ES-I3 (cell line): ENCODE data around the gene TMEM233.

Source experiments
- H3K36me3 ChIP-seq: 2 replicates; pipeline ENCODE4 v1.6.1; 2013; ENCODE audit warnings: mild to moderate bottlenecking, low read length, control low read depth, moderate library complexity; ENCODE audit not compliant: insufficient read depth
- H3K4me1 ChIP-seq: 2 replicates; pipeline ENCODE4 v1.6.1; 2013; ENCODE audit warnings: mild to moderate bottlenecking, control low read depth, low read length; ENCODE audit not compliant: insufficient read depth
- H3K9ac ChIP-seq: 2 replicates; pipeline ENCODE4 v1.6.1; 2013; ENCODE audit warnings: low read depth, mild to moderate bottlenecking, low read length, moderate library complexity
- H3K9me3 ChIP-seq: 2 replicates; pipeline ENCODE4 v1.6.1; 2013; ENCODE audit warnings: mild to moderate bottlenecking, low read length, moderate library complexity; ENCODE audit not compliant: control insufficient read depth, insufficient read depth

TMEM233 gene

DNA sequence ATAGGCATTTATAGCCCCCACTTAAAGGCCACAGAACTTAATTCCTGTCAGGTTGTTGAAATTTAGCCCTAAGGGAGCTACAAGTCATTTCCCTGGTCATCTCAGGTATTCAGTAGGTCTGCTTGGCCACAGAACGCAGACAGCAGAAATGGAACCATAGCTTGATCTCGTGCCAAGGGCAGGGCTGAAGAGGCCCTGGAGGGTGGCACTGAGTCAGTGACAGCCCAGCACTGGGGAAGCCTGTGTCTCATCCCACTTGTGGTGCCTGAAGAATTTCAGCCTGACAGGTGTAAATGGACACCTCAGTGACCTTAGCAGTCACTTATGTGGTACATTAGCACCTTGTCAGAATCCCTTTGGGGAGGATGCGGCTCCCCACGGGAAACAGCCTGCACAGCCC is 81.0 kb downstream of the TMEM233 start:
- Histone ChIP-seq H3K9ac (no peak overlapping the region), H3K9me3 (no peaks in the 10 kb centered on the region), H3K4me1 (no peaks in the 10 kb centered on the region), H3K36me3 (peaks cover 60% of the 10 kb centered on the region)

DNA sequence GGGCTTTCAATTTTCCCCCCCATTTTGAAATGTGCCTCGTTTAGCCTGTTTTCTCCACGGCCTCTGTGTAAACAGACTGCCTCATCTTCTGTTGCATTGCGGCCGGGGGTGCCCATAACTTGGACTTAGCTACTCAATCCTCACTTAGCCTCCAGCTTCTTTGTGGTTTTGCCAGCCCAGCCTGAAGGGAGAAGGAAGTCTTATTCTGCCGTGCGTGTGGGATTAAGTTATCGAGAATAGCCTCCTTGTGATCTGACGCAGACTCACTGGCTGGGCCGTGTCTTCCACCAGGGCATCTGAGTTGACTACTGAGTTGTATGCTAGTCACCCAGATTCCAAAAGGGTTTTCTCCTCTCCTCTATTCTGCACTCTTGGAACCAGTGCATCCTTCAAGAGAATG is 82.4 kb downstream of the TMEM233 start:
- Histone ChIP-seq H3K36me3 (peaks cover 68% of the 10 kb centered on the region), H3K4me1 (peaks cover 4% of the 10 kb centered on the region; the same call in 1 of the 2 replicates), H3K9me3 (no peaks in the 10 kb centered on the region), H3K9ac (no peak overlapping the region)

DNA sequence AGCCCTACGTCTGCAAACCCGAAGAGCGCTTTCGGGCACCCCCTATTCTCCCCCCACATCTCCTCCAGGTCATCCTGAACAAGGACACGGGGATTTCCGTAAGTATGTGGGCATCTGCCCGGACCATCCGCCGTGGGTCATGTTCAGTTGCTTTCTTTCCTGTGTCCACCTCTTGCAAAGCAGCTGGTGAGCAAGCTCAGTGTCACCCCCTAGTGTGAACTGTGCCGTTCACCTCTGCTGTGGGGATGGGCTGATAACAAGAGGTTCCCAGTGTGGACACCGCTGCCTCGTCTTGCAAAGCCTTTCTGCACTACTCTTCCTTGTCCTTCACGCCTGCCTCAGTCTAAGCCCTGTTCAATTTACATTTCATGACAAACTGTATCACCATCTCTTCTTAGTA is 83.0 kb downstream of the TMEM233 start:
- H3K9me3 ChIP-seq, result no peaks in the 10 kb centered on the region
- peaks cover 68% of the 10 kb centered on the region for H3K36me3 ChIP-seq
- H3K9ac ChIP-seq, result no peak overlapping the region
- H3K4me1 ChIP-seq, result peaks cover 9% of the 10 kb centered on the region; the same call in 1 of the 2 replicates

DNA sequence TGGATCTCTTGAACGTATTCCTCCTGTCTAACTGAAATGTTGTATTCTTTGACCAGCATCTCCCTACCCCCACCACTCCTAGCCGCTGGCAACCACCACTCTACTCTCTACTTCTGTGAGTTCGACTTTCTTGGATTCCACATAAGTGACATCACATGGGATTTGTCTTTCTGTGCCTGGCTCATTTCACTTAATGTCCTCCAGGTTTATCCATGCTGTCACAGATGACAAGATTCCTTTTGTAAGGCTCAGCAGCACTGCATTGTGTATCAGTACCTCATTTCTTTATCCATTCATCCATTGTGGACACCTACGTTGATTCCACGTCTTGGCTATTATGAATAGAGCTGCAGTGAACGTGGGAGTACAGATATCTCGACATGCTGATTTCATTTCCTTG is 84.9 kb downstream of the TMEM233 start:
- peaks cover 9% of the 10 kb centered on the region; the same call in 1 of the 2 replicates for H3K4me1 ChIP-seq
- H3K9ac ChIP-seq, result no peak overlapping the region
- H3K36me3 ChIP-seq, result peaks cover 55% of the 10 kb centered on the region
- H3K9me3 ChIP-seq, result no peaks in the 10 kb centered on the region

DNA sequence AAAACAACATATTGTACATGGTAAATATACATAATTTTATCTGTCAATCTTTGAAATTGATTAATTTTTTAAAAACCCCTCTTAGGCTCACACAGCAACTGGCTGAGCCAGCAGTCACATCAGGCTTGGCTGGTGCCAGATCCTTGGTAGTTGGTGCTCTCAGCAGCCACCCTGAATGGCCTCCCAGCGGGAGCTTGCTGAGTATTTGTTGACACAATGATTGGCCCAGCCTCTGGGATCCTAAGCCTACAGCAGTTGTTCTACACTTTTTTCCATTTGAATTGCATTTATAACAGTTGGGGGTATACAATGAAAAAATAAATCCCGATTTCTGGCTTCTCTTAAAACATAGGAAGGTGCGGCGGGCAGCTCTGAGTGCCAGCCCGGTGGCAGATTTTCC is 85.5 kb downstream of the TMEM233 start:
- H3K9me3 ChIP-seq, result no peaks in the 10 kb centered on the region
- H3K4me1 ChIP-seq, result peaks cover 9% of the 10 kb centered on the region; the same call in 1 of the 2 replicates
- peaks cover 56% of the 10 kb centered on the region for H3K36me3 ChIP-seq
- no peak overlapping the region for H3K9ac ChIP-seq

DNA sequence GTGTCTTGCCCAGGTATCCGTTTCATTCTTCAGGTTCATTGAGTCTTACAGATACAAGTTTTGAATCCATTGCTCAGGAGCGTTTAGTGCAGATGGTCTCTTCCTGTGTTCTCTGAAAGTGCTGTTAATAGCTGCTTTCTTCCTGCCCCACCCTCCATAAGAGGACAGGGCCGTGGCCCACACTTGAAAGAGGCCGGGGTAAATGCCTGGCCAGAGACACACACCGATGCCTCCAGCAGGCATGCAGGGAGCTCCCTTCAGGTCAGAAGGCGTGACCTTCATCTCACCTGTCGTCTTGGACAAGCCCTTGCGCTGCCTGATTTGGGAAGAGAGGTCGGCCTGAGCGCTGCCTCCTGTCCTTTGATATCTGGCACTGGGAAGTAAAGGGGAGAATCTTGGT is 85.9 kb downstream of the TMEM233 start:
- Histone ChIP-seq H3K4me1 (peaks cover 9% of the 10 kb centered on the region; the same call in 1 of the 2 replicates), H3K9ac (no peak overlapping the region), H3K9me3 (no peaks in the 10 kb centered on the region), H3K36me3 (peaks cover 52% of the 10 kb centered on the region)

DNA sequence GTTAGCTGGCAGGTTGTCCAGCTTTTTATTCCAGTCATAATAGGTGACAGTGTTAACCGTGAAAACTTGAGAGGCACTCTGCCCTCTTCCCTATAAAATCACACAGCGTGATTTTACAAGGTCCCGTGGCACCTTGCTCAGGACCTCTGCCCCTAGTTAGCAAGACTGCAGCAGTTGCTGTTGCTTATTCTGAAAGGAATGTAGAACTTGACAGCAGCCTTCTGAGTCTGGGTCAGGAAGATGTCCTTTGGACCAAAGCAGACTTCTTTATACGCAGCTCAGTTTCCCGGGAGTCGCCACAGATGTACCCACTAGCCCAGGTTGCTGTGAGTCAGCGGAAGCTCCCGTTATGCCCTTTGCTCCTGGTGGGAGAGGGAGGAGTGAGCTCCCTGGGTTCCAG is 87.5 kb downstream of the TMEM233 start:
- Histone ChIP-seq H3K4me1 (peaks cover 9% of the 10 kb centered on the region; the same call in 1 of the 2 replicates), H3K9me3 (no peaks in the 10 kb centered on the region), H3K36me3 (peaks cover 40% of the 10 kb centered on the region), H3K9ac (no peak overlapping the region)

DNA sequence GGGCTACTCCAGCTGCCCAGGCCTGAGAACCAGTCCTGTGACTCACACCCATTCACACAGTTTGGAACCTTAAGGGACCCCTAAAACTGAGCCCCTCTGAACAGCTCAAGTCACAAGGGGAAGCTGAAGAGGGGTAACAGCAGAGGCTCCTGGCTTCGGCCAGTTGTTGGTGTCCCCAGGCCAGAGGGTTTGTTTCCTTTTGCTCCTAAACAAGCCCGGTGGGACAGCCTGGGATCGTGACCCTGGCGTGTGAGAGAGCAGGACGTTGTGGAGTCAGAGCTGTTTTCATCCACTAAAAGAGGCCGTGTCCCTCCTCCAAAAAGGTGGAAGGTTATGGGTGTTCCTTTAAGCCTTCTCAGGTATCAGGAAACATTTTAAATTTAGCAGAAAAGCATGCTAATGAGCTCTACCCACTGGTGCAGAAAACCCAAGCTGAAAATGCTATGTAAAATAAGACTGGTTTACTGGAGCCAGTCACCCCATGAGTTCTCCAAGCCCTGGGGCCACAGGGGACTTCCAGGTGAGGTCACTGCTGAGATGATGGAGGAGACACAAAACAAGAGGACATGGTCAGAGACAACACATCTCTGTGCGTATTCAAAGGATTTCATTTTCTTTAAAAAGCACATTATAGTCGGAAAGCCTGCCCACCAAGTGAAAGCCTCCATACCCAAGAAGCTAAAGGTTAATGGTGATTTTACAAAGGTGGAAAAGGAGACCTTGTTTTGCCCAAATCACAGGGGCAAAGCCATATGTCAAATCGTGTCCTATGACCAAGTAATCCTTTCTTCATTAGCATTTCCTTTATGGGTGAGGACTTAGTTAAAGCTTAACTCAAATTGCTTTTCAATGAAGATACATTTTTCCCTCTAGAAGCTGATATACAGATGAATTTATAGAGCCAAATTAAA is 88.4 kb downstream of the TMEM233 start:
- Histone ChIP-seq H3K36me3 (peaks cover 35% of the 10 kb centered on the region), H3K9me3 (no peaks in the 10 kb centered on the region), H3K9ac (no peak overlapping the region), H3K4me1 (peaks cover 9% of the 10 kb centered on the region; the same call in 1 of the 2 replicates)

DNA sequence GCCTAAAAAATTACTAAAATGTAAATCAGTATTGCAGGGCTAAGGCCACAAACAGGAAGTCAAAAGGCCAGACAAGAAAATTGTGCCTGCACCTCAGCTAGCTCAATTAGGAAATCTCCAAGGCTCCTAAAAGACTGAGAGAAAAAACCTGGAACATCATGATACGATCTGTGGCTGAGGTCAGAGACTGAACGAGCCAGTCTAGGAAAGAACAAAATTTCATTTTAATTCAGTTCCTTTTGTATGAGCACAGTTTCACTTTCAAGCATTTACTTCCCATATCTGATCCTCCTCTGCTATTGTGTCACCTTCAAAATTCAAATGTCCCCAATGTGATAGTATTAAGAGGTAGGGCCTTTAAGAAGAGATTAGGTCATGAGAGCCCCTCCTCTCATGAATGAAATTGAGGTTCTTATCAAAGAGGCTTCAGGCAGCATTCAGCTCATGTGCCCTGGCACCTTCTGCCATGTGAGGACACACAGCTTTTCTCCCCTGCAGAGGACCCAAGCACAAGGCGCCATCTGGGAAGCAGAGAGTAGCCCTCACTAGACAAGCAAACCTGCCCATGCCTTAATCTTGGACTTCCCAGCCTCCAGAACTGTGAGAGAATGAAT is 89.2 kb downstream of the TMEM233 start:
- H3K9me3 ChIP-seq, result no peaks in the 10 kb centered on the region
- no peak overlapping the region for H3K9ac ChIP-seq
- peaks cover 9% of the 10 kb centered on the region; the same call in 1 of the 2 replicates for H3K4me1 ChIP-seq
- H3K36me3 ChIP-seq, result peaks cover 30% of the 10 kb centered on the region

DNA sequence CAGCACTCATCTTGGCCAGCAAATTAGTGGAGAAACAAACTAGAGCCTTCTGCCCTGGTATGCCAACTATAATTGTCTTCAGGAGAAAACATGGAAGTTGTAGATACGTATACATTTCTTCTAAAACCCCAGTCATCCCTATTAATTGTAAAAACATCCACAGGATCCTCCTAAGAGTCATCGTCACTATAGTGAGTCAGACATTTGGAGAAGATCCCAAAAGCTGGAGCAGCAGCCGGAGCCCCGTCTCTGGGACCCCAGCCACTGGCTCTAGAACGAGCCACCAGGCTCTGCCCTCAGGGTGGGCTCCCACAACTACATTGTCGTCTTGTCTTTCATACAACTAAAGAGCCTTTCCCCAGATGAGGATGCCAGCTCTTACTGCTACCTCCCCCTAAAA is 89.8 kb downstream of the TMEM233 start:
- H3K9ac ChIP-seq, result no peak overlapping the region
- no peaks in the 10 kb centered on the region for H3K9me3 ChIP-seq
- peaks cover 9% of the 10 kb centered on the region; the same call in 1 of the 2 replicates for H3K4me1 ChIP-seq
- peaks cover 25% of the 10 kb centered on the region for H3K36me3 ChIP-seq

DNA sequence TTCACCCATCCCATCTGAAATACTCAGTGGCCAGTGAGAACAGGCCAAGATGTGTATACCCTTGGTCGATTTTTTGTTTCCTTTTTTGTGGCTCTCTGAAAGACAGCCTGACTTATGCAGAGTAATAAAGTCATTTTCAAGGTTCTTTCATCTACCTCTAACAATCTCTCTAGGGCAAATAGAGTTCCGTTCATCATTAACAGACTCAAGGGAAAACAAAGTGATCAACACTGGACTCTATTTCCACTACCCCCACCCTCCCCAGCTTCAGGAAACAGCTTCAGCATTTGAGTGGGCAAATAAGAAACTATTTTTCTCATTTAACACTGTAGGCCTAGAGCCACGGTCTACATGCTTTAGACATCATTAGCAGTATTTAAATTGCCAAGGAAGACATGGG is 90.2 kb downstream of the TMEM233 start:
- H3K4me1 ChIP-seq, result peaks cover 9% of the 10 kb centered on the region; the same call in 1 of the 2 replicates
- H3K36me3 ChIP-seq, result peaks cover 21% of the 10 kb centered on the region
- H3K9ac ChIP-seq, result no peak overlapping the region
- no peaks in the 10 kb centered on the region for H3K9me3 ChIP-seq

DNA sequence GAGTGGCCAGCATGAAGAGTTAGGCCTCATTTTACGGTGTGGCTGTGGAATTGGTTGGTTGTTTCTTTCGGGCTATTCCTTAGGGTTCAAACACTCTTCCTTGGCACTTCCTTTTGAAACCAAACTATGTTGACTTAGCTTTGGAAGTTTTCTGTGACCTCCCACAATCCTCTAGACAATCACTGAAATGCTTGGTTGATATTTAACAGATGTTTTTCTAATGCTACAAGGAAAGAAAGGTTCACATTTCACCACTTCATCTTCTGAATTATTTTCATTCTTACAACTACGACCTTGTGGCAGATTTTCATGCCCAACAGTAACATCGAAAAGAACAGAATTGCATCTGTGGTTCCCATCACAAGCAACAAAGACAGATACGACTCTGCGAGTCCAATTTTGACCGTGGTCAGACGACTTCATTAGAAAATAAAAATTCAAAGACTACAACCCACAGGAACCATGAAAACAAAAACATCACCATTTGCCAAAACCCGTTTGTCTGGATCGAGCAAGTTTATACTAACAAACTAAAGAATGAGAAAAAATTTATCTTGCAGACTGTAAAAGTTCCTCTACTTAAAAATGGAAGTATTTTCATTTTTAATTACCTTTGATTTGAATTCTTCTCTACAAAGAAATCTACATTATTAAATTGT is 91.3 kb downstream of the TMEM233 start:
- peaks cover 12% of the 10 kb centered on the region for H3K36me3 ChIP-seq
- no peak overlapping the region for H3K9ac ChIP-seq
- H3K4me1 ChIP-seq, result peaks cover 9% of the 10 kb centered on the region; the same call in 1 of the 2 replicates

DNA sequence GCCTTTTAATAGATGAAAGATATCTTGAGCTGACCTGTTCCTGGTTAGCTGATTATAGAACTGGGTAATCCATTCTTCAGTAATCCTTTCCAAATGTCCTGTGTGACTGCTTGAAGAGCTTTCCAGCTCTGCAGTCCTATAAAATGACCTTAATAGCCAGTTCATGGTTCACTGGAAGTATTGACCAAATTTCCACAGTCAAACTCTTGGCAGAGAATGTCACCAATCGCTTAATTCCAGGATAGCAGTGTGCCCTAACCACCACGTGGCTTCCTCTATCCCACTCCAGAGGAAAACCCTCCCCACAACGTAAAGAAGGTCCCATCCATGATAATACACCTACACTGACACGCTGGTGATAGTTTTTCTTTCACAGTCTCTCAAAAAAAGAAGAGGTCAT is 91.8 kb downstream of the TMEM233 start:
- Histone ChIP-seq H3K9me3 (no peaks in the 10 kb centered on the region), H3K9ac (no peak overlapping the region), H3K4me1 (peaks cover 9% of the 10 kb centered on the region; the same call in 1 of the 2 replicates), H3K36me3 (peaks cover 9% of the 10 kb centered on the region)

More for the DNA sequence above, 91.3 kb downstream of the TMEM233 start:
- H3K9me3 ChIP-seq, result no peaks in the 10 kb centered on the region

DNA sequence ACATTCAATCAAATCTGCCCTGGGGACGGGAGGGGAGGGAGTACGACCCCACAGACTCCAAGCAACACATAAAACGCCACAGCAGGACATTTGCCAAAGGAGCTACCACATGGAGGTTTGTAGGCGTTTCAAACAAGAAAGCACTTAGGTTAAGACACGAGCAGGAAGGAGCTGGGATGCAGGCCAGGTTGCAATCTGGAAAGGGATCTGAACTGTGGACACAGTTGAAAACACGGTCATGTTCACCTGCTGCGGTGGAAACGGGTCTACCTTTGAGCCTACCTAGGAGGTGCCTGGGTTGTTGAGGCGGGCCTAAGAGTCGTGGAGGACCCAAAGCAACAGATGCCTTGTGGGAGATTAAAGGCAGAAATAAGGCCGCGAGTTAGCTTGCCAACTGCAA is 92.8 kb downstream of the TMEM233 start:
- Histone ChIP-seq H3K9ac (no peak overlapping the region), H3K36me3 (peaks cover 3% of the 10 kb centered on the region), H3K4me1 (peaks cover 2% of the 10 kb centered on the region; the same call in 1 of the 2 replicates), H3K9me3 (no peaks in the 10 kb centered on the region)
